DND-41 (cell line): ENCODE results near the gene PRSS21.

Source experiments
- ATAC-seq: fragments of 200-7000 bp; cut with Tn5 transposase; 3 replicates; pipeline ENCODE4 v1.9.1; 2021; ENCODE audit warnings: low read depth; ENCODE audit not compliant: insufficient read depth
- DNase-seq: peaks from one replicate; pipeline ENCODE4 v3.0.0-alpha.2; 2020
- H2AFZ ChIP-seq: 2 replicates; pipeline ENCODE4 v1.6.0; 2012; ENCODE audit warnings: low read depth, low read length
- H3K27ac ChIP-seq: 2 replicates; pipeline ENCODE4 v1.5.1; 2012; ENCODE audit warnings: low read length, inconsistent platforms
- H3K27me3 ChIP-seq: fragments of 200-600 bp; sonication (generic); 2 replicates; pipeline ENCODE4 v1.6.0; 2012; ENCODE audit warnings: low read length, mild to moderate bottlenecking, inconsistent platforms; ENCODE audit not compliant: insufficient read depth, poor library complexity
- H3K36me3 ChIP-seq: 2 replicates; pipeline ENCODE4 v1.5.1; 2012; ENCODE audit warnings: low read length, inconsistent platforms; ENCODE audit not compliant: insufficient read depth
- H3K4me1 ChIP-seq: 2 replicates; pipeline ENCODE4 v1.5.1; 2012; ENCODE audit warnings: mild to moderate bottlenecking, low read length; ENCODE audit not compliant: insufficient read depth
- H3K4me2 ChIP-seq: 2 replicates; pipeline ENCODE4 v1.6.0; 2012; ENCODE audit warnings: mild to moderate bottlenecking, moderate library complexity, low read length, inconsistent platforms; ENCODE audit not compliant: insufficient read depth
- H3K4me3 ChIP-seq, 2 experiments: fragments of 200-600 bp in 1 of 2; shearing (Covaris generic) in 1 of 2; 2 replicates each; pipeline ENCODE4 v1.5.1; 2012 to 2016; ENCODE audit warnings: inconsistent platforms in 2 of 2, low read length in 2 of 2, mild to moderate bottlenecking in 2 of 2, low read depth in 1 of 2, moderate library complexity in 1 of 2
- H3K79me2 ChIP-seq: 2 replicates; pipeline ENCODE4 v1.6.0; 2012; ENCODE audit warnings: low read length, inconsistent platforms; ENCODE audit not compliant: insufficient read depth
- H3K9ac ChIP-seq: 2 replicates; pipeline ENCODE4 v1.6.0; 2012; ENCODE audit warnings: low read depth, mild to moderate bottlenecking, inconsistent platforms, low read length, moderate library complexity
- H3K9me3 ChIP-seq: 2 replicates; pipeline ENCODE4 v1.5.1; 2012; ENCODE audit warnings: low read length, moderate library complexity, mild to moderate bottlenecking, inconsistent platforms; ENCODE audit not compliant: insufficient read depth, severe bottlenecking
- H4K20me1 ChIP-seq: 2 replicates; pipeline ENCODE4 v1.6.0; 2012; ENCODE audit warnings: low read length; ENCODE audit not compliant: insufficient read depth
- EZH2 ChIP-seq: IDR thresholded peaks from 3 replicates; pipeline ENCODE4 v1.6.1; 2012; ENCODE audit warnings: borderline replicate concordance, low read depth, mild to moderate bottlenecking, moderate library complexity, low read length, inconsistent platforms; ENCODE audit not compliant: severe bottlenecking
- TF ChIP-seq, protein P1 (sequence below): IDR thresholded peaks from 2 replicates; pipeline ENCODE4 v1.5.1; 2012; ENCODE audit warnings: borderline replicate concordance, low read length, moderate library complexity, mild to moderate bottlenecking; ENCODE audit not compliant: poor library complexity, severe bottlenecking; ENCODE audit errors: extremely low read depth

The PRSS21 gene

DNA sequence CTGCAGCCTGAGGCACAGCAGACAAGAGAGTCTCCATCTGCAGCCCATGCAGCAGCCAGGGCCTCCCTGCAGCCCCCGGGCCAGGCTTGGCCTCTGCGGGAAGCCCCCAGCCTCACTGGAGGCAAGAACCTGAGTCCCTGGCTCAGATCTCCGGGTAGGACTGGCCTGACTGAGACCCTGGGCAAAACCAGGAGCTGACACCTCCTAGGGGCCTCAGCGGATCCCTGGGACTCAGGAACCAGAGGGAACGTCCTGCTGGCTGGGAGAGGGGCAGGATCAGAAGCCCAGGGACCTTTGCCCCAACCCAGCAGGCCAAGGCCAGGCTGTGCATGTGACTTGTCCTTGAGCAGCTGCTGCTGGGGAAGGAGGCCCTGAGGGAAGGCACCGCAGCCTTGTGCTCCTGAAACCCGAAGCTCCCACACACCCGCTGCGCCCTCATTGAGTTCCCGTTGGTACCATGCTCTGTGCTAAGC is 1.7 kb upstream of the PRSS21 start:
- Histone ChIP-seq H3K4me1 (no peaks in the 10 kb centered on the region), H3K9ac (no peak overlapping the region), H4K20me1 (no peaks in the 10 kb centered on the region), H2AFZ (no peak overlapping the region), H3K4me2 (no peak overlapping the region), H3K9me3 (no peaks in the 10 kb centered on the region), H3K27me3 (peaks cover 4% of the 10 kb centered on the region), H3K27ac (no peak overlapping the region), H3K4me3 (no peak overlapping the region), H3K79me2 (no peaks in the 10 kb centered on the region), H3K36me3 (no peaks in the 10 kb centered on the region)
- TF ChIP-seq, protein P1, sequence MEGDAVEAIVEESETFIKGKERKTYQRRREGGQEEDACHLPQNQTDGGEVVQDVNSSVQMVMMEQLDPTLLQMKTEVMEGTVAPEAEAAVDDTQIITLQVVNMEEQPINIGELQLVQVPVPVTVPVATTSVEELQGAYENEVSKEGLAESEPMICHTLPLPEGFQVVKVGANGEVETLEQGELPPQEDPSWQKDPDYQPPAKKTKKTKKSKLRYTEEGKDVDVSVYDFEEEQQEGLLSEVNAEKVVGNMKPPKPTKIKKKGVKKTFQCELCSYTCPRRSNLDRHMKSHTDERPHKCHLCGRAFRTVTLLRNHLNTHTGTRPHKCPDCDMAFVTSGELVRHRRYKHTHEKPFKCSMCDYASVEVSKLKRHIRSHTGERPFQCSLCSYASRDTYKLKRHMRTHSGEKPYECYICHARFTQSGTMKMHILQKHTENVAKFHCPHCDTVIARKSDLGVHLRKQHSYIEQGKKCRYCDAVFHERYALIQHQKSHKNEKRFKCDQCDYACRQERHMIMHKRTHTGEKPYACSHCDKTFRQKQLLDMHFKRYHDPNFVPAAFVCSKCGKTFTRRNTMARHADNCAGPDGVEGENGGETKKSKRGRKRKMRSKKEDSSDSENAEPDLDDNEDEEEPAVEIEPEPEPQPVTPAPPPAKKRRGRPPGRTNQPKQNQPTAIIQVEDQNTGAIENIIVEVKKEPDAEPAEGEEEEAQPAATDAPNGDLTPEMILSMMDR, result no peak
- no peak for TF ChIP-seq EZH2
- DNase-seq, result no peak
- ATAC-seq, result no peak

DNA sequence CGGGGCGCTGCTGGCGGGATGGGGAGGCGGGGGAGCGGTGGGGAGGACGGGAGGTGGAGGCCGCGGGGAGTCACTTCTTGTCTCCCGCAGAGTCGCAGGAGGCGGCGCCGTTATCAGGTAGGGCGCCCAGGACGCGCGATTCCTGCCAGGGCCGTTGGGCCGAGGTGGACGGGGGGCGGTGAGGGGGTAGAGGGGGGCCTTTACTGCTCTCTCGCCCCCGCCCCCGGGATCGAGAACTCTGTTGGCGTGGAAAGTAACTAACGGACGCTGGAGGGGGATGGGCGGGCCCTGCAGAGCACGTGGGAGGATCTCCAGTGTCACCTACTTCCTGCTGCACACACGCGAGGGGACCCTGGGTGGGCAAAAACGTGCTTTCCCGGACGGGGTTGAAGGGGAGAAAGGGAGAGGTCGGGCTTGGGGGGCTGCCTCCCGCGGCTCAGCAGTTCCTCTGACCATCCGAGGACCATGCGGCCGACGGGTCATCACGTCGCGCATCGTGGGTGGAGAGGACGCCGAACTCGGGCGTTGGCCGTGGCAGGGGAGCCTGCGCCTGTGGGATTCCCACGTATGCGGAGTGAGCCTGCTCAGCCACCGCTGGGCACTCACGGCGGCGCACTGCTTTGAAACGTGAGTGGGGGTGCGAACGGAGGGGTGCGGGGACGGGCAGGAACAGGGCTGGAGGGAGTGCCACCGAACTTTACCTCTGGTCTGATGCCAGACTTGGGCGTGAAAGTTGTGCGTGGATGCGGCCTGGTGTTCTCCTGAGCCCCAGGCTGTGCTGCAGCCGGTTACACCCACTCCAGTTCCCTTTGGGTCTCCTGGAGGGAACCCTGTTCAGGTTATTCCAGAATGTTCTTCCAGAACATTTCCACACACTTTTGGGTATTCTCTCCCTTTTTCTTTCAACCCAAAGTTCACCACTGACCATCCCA is 569 bp downstream of the PRSS21 start:
- no peaks in the 10 kb centered on the region for H3K27me3 ChIP-seq
- H3K27ac ChIP-seq, result no peak overlapping the region

DNA sequence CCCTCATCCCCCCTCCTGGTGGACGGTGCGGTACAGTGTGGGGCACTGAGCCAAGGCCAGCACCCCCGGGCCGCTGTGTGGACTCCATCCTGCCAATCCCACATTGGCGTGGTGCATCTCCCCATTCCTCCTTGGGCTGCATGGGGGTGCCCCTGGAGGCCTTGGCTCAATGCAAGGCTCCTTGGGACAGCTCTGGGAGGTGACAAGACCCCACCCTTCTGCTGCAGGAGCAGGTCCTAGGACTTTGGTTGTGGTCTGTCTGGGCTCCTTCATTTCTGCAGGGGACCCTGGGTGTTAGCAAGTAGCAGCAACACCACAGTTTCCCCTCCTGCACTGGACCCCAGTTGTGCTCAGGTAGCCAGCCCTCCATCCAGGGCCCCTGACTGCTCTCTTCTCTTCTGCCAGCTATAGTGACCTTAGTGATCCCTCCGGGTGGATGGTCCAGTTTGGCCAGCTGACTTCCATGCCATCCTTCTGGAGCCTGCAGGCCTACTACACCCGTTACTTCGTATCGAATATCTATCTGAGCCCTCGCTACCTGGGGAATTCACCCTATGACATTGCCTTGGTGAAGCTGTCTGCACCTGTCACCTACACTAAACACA is 1.3 kb downstream of the PRSS21 start:
- Histone ChIP-seq H2AFZ (no peak overlapping the region), H3K27me3 (no peaks in the 10 kb centered on the region), H3K79me2 (no peaks in the 10 kb centered on the region), H3K4me1 (no peaks in the 10 kb centered on the region), H3K4me2 (no peak overlapping the region), H3K27ac (no peak overlapping the region), H3K4me3 (no peak overlapping the region), H3K36me3 (no peaks in the 10 kb centered on the region), H3K9me3 (no peaks in the 10 kb centered on the region), H4K20me1 (no peaks in the 10 kb centered on the region), H3K9ac (no peak overlapping the region)
- ATAC-seq (no peak), DNase-seq (no peak)
- TF ChIP-seq EZH2, result no peak
- TF ChIP-seq, protein P1, result no peak

More for the DNA sequence above, 569 bp downstream of the PRSS21 start:
- ATAC-seq (no peak), DNase-seq (no peak)
- Histone ChIP-seq H3K36me3 (no peaks in the 10 kb centered on the region), H4K20me1 (no peaks in the 10 kb centered on the region), H3K79me2 (no peaks in the 10 kb centered on the region), H3K4me2 (no peak overlapping the region), H3K4me3 (no peak overlapping the region), H3K9me3 (no peaks in the 10 kb centered on the region), H3K9ac (no peak overlapping the region), H2AFZ (no peak overlapping the region), H3K4me1 (no peaks in the 10 kb centered on the region)
- TF ChIP-seq, protein P1, result no peak
- no peak for TF ChIP-seq EZH2
